Adrenal gland (tissue), 12 donors: Measurements from ENCODE around the gene RNF44. TPM values are rescaled to one million over a fixed set of nuclear protein-coding genes. Genes with fewer than 3 reads are reported as not detected.

Experiments used
- DNase-seq, 7 donors: peaks; one replicate each; pipeline ENCODE4 v3.0.0-alpha.2; 2019 to 2020
- H3K27ac ChIP-seq, 5 donors: fragments of 200-600 bp; sonication (generic) in 4 of 5; 1 replicate in 3 of 5; 2 replicates in 2 of 5; pipeline versions ENCODE4 v1.5.1 to v1.8.0; 2016 to 2020; ENCODE audit warnings: mild to moderate bottlenecking in 1 of 5
- H3K27me3 ChIP-seq: fragments of 200-600 bp; 2 replicates; pipeline ENCODE4 v1.8.0; 2021
- H3K36me3 ChIP-seq, 2 donors: fragments of 200-600 bp; replicated peaks in 1 of 2; 1 replicate in 1 of 2; 2 replicates in 1 of 2; pipeline versions ENCODE4 v1.5.1 to v1.8.0; 2018 to 2022
- H3K4me1 ChIP-seq, 2 donors: fragments of 200-600 bp; replicated peaks in 1 of 2; 1 replicate in 1 of 2; 2 replicates in 1 of 2; pipeline versions ENCODE4 v1.5.1 to v1.8.0; 2018 to 2021
- H3K4me3 ChIP-seq, 4 donors: fragments of 200-600 bp; sonication (generic) in 3 of 4; one replicate each; pipeline ENCODE4 v1.5.1; 2016 to 2018
- H3K9me3 ChIP-seq, 3 donors: fragments of 200-600 bp; sonication (generic) in 1 of 3; replicated peaks in 1 of 3; 1 replicate in 2 of 3; 2 replicates in 1 of 3; pipeline versions ENCODE4 v1.5.1 to v1.8.0; 2016 to 2021
- CTCF ChIP-seq, 6 experiments: fragments of 450-650 bp in 4 of 6; fragments of 200-600 bp in 2 of 6; sonication (generic) in 1 of 6; IDR thresholded peaks; 1 replicate in 5 of 6; 2 replicates in 1 of 6; pipeline versions ENCODE4 v1.5.1 to v1.8.0; 2016 to 2021; ENCODE audit warnings: antibody characterized with exemption in 6 of 6, mild to moderate bottlenecking in 2 of 6, moderate library complexity in 1 of 6
- POLR2A ChIP-seq, 2 donors: fragments of 450-650 bp; IDR thresholded peaks; one replicate each; pipeline ENCODE4 v1.6.1; 2017; ENCODE audit warnings: antibody characterized with exemption in 2 of 2, mild to moderate bottlenecking in 2 of 2, moderate library complexity in 1 of 2
- WGBS, 4 donors: extraction: QIAGEN DNeasy Blood & Tissue Kit in 2 of 4; methylation state at CpG; one replicate each; pipeline versions ENCODE4 v1.1.5 to v1.1.7; 2013 to 2017; 5-methylcytosine and 5-hydroxymethylcytosine counted together
- intact Hi-C, 2 donors: fragments of 100-400 bp; cut with DNase I; formaldehyde crosslinking; loops; one replicate each; pipeline versions ENCODE4 v1.14.1 to v1.15.0; 2022 to 2023
- polyA plus RNA-seq, 3 donors: library from polyadenylated mRNA; stranded (reverse); fragments of 200-250 nt in 2 of 3; fragments of 350-450 nt in 1 of 3; fragmentation: Illumina TruSeq in 1 of 3; extraction: RNeasy Lipid Tissue Mini Kit (QIAGEN cat#74804) in 1 of 3; gene quantifications; one replicate each; pipeline ENCODE4 v1.2.3, GENCODE V29; 2013 to 2014
- total RNA-seq, 9 donors: library from RNA; depleted of rRNA in 4 of 9; stranded (reverse); fragments of >200 nt in 4 of 9; fragments of 120-200 nt in 1 of 9; fragmentation: NEBNext Ultra II Directional in 1 of 9; extraction: Animal tissue kit (Norgen Biotek cat#: 25700) in 1 of 9; gene quantifications; one replicate each; pipeline versions ENCODE4 v1.1.0 to v1.2.4, GENCODE V29; 2013 to 2023
- donor health status: healthy with polysubstance abuse.
- donor health status: Bipolar disorder and iron deficiency.
- donor health status: DM: yes; HTN: yes; CAD: no.
- donor health status: DM: no; HTN: no; CAD: no.
- donor health status: DM: no; HTN: no; CAD: no.
- donor health status: DM: yes; HTN: yes; CAD: no.

The RNF44 gene
- total and polyA plus RNA-seq, 12 donors: 5.3 to 65.7 (median 22.8) TPM

GRCh38 chr5:176560364-176560763, 23.2 kb upstream of the RNF44 start:
- Histone ChIP-seq H3K27ac (no peak overlapping the region), H3K36me3 (no peaks in the 10 kb centered on the region), H3K4me1 (no peaks in the 10 kb centered on the region), H3K9me3 (no peaks in the 10 kb centered on the region), H3K27me3 (no peaks in the 10 kb centered on the region), H3K4me3 (no peak overlapping the region)
- TF ChIP-seq CTCF (IDR thresholded peaks at IDR 0.05) (no peak), POLR2A (IDR thresholded peaks at IDR 0.05) (no peak)
- intact Hi-C loops: no loop called here
- no peak for DNase-seq
- WGBS, 4 donors: 58 to 72% (median 69%) methylated on average over 8 of the region's 8 CpGs

- intact Hi-C loops: no loop called here
- no peak overlapping the region for H3K4me3 ChIP-seq
- H3K36me3 ChIP-seq: no peaks in the 10 kb centered on the region
- TF ChIP-seq POLR2A (IDR thresholded peaks at IDR 0.05) (no peak), CTCF (IDR thresholded peaks at IDR 0.05) (no peak)
- no peak for DNase-seq
- WGBS, 4 donors: 46 to 70% (median 58%) methylated on average over 5 of the region's 5 CpGs
- no peaks in the 10 kb centered on the region for H3K4me1 ChIP-seq
- no peak overlapping the region for H3K27ac ChIP-seq
- no peaks in the 10 kb centered on the region for H3K27me3 ChIP-seq
- H3K9me3 ChIP-seq: no peaks in the 10 kb centered on the region
These were observed 22.5 kb upstream of the RNF44 start for GRCh38 chr5:176559683-176560082.

GRCh38 chr5:176557846-176558245, 20.6 kb upstream of the RNF44 start:
- intact Hi-C loops: no loop called here
- Histone ChIP-seq H3K9me3 (no peaks in the 10 kb centered on the region), H3K4me3 (no peak overlapping the region), H3K4me1 (no peaks in the 10 kb centered on the region), H3K27ac (no peak overlapping the region), H3K27me3 (no peaks in the 10 kb centered on the region), H3K36me3 (no peaks in the 10 kb centered on the region)
- 93 to 97% (median 95%) methylated on average over 12 to 13 of the region's 13 CpGs for WGBS, 4 donors
- TF ChIP-seq CTCF (IDR thresholded peaks at IDR 0.05) (no peak), POLR2A (IDR thresholded peaks at IDR 0.05) (no peak)
- DNase-seq: no peak

- 55 to 60% (median 58%) methylated on average over 16 to 18 of the region's 18 CpGs for WGBS, 4 donors
- peak in 1 of 7 donors; percentile 47 for DNase-seq
- Histone ChIP-seq H3K4me1 (no peaks in the 10 kb centered on the region), H3K27ac (no peak overlapping the region), H3K4me3 (no peak overlapping the region), H3K36me3 (no peaks in the 10 kb centered on the region), H3K9me3 (no peaks in the 10 kb centered on the region), H3K27me3 (no peaks in the 10 kb centered on the region)
- TF ChIP-seq POLR2A (IDR thresholded peaks at IDR 0.05) (no peak), CTCF (IDR thresholded peaks at IDR 0.05) (no peak)
- intact Hi-C loops: no loop called here
These were observed 16.3 kb upstream of the RNF44 start for GRCh38 chr5:176553260-176554085.
